Measurements from ENCODE around the gene TNPO1.
"Not testable (repeated sequence)": the region's sequence is repeated elsewhere in the genome, so short reads cannot be mapped to it uniquely, and the experiment has no call there.

TNPO1 gene

GRCh38 chr5:72816284-72817075, at the start of gene TNPO1:
TNPO1 (plus strand) TSS chr5:72816661; CDS start chr5:72816738, 77 bp downstream.
- peak; percentile 76 for DNase-seq

- peak; percentile 61 for DNase-seq
These were observed 49.0 kb upstream of the TNPO1 start for GRCh38 chr5:72767289-72768010.

DNA sequence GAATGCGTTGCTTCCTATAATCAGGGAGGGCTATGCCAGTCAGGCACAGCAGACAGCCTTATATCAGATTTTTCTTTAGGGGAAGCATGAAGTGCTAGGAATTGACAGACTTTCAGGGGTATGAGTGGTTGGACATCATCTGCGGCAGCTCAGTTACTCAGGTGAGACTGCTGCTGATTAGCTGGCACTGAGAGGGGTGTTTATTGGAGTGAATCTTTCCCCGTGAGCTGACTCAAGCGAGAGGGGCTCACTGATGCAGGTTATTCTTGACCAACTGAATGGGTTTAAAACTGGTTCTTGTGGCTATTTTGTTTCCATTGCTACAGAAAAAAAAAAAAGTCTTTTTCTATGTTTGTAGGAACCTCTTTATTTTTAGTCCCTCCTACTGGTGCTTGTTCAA, 46.2 kb upstream of the TNPO1 start:
- no peak for DNase-seq

- no peak for DNase-seq
These were observed 39.8 kb upstream of the TNPO1 start for GRCh38 chr5:72776684-72777083.

DNA sequence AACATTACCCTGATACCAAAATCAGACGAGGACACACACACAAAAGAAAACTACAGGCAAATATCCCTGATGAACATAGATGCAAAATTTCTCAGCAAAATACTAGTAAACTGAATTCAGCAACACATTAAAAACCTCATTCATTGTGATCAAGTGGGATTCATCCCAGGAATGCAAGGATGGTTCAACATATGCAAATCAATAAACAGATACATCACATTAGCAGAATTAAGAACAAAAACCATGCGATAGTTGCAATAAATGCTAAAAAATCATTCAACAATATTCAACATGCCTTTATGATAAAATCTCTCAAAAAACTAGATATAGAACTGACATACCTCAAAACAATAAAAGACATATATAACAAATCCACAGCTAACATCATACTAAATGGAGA, 36.9 kb upstream of the TNPO1 start:
- no peak for DNase-seq

GRCh38 chr5:72783354-72783753, 33.1 kb upstream of the TNPO1 start:
- no peak for DNase-seq

- no peak for DNase-seq
These were observed 32.3 kb upstream of the TNPO1 start for GRCh38 chr5:72784129-72784528.

DNA sequence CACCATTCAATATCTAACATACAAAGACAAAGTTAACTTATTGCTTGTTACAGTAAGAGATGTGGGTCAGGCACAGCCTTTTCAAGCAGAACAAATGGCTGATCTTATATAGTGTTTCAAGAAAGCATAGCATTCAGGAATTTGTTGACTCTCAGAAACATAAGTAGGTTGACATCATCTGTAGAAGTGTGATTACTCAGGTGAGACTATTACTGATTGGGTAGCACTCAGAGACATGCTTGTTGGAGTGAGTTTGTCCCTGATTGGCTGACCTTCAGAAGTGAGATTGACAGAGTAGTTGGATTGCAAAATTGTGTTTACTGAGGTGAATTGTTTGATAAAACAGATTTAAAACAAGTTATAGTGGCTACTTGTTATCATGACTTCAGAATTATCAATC, 30.7 kb upstream of the TNPO1 start:
- DNase-seq, result no peak

- no peak for DNase-seq
These were observed 29.8 kb upstream of the TNPO1 start for GRCh38 chr5:72786676-72787075.

DNA sequence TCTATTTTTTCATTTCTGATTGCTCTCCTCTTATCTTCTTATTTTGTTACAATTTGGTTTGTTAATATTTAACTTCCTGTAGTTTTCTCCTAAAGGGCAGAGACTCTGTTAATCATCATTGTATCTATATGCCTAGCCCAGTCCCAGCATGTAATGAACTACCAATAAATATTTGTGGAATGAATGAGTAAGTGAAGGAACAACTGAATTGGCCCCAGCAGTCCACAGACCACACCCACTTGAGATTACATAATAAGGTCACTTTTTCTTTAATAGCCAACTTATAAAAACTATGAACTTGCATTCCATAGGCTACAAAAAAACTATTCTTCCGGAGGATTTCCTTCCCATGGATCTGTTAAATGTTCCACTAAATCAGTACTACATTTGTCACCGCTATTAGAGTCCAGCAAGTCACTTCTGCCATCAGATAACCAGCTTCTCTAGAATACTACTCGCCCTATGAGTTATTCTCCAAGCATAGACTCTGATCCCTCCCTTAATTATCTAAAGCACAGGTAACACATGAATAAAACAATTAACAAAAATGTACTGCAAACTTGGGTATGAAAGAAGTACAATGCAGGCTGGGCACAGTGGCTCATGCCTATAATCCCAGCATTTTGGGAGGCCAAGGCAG, 27.5 kb upstream of the TNPO1 start:
- DNase-seq, result no peak

DNA sequence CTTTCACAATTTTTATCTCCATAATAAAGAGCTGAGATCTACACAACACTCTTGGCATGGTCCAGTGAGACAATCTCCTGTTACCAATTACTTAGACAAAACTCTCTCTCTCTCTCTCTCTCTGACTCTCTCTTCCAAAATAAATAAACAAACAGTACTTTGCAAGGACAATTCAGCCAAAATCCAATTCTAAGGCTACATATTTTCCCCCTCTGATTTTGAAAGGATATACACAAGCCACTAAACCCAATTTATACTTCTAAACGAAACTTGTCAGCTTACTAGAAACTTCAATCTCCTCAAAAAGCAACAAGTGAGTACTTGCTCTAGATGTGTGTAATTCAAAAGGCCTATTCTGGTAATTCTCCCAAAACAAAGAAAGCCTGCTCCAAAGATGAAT, 26.3 kb upstream of the TNPO1 start:
- DNase-seq, result no peak

DNA sequence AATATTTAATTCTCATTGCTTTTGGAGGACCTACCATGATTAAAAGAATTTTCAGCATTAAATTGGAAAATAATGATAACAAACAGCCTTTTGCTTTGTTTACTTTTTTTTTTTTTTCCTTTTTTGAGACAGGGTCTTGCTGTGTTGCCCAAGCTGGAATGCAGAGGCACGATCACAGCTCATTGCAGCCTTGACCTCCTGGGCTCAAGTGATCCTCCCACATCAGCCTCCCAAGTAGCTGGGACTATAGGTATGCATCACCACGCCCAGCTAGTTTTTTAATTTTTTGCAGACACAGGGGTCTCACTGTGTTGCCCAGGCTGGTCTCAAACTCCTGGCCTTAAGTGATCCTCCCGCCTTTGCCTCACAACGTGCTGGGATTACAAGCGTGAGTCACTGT, 23.8 kb upstream of the TNPO1 start:
- not testable (repeated sequence) for DNase-seq

DNA sequence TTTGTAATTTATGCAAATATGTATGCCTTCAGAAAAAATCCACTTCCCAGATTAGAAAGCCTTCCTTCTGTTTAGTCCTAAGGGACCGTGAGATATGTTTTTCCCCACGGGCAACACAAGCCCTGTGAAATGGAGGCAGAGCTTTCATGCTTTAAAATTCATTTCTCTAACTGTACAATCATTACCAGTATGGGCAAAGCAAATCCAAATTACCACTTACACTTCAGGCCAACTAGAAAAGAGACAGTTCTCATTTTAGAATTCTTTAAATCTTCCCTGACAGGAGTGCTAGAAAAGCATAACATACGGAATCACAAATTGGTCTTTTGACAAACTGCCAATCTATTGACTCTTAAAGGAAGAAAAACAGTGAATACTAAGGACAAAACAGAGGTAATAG, 20.5 kb upstream of the TNPO1 start:
- no peak for DNase-seq

- DNase-seq, result no peak
These were observed 16.7 kb upstream of the TNPO1 start for GRCh38 chr5:72799721-72800120.

DNA sequence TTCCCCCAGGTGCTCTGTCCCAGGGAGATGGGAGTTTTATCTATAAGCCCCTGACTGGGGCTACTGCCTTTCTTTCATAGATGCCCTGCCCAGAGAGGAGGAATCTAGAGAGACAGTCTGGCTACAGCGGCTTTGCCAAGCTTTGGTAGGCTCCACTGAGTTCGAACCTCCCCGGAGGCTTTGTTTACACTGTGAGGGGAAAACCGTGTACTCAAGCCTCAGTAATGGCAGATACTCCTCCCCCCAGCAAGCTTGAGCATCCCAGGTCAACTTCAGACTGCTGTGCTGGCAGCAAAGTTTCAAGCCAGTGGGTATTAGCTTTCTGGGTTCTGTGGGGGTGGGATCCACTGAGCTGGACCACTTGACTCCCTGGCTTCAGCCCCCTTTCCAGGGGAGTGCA, 7.8 kb upstream of the TNPO1 start:
- not testable (repeated sequence) for DNase-seq

- no peak for DNase-seq
These were observed 4.6 kb upstream of the TNPO1 start for GRCh38 chr5:72811849-72812248.

DNA sequence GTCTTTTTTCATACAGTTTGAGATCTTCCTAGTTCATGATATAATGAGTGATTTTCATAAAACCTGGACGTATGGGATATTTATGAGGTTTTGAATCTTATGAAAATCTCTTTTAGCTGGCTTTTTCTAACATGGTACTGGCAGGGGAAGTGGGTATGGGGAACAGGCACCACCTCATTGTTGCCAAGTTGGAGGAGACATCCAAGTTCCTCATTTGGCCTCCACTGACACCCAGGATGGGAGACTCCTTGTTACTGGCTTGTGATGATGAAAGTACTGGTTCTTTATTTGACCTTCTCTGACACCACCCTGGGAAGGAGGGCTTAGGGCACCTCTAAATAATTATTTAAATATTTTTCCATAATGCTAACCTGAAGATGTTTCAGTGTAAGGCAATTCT, 4.0 kb upstream of the TNPO1 start:
- DNase-seq, result no peak

DNA sequence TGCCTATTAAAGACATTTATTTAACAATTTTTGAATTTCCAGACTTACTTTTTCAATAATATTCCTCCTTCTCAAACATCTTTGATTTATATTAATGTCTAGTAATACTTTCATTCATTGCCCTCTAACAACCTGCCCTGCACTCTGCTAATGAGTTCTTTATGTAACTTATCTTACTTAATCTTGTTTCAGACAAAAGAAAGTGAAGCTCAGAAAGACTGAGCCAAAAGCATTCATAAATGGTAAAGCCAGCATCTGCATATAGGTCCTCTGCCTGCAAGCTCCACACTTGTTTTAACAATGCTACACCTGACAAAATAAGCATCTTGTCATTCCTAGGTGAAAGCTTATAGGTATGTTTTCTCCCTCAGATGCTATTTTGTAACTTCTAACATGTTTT, 2.4 kb upstream of the TNPO1 start:
- DNase-seq, result no peak

DNA sequence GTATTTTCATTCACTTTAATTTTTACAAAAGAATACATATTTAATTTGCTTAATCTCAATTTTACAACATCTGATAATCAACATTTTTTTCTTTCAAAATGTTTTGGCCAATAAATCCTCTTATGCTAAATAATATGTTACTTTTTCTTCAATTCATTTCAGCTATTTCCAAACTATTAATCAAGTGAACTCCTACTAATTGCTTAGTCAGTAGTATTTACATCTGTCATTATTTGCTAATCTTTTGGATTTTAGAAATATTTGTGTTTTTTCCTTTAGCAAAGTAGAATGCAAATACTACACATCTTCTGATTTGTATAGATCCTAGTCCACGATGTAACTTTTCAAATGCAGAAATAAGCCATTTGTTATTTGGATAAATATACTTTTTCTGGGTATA, 1.6 kb upstream of the TNPO1 start:
- DNase-seq, result no peak

GRCh38 chr5:72815580-72816283, 729 bp upstream of the TNPO1 start:
- DNase-seq, result peak; percentile 40

DNA sequence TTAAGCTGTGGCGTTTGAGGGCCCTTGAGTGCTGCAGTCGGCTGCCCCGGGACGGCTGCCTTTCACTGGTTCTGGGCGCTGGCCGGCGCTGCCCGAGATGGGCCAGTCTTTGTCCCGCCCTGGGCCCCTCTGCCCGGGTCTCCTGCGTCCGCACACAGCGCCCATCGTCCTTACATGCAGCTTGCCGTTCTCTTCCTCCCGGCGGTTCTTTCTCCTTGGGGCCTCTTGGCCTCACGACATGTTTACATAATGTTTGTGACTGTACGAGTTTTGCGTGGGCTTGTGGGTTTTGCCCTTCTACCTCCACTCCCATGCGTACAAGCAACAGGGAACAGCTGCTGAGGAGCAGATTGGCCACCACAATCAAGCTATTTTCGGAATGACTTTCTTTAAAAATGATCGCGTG, 618 bp downstream of the TNPO1 start:
- DNase-seq, result no peak

GRCh38 chr5:72817671-72818266, 1.3 kb downstream of the TNPO1 start:
- DNase-seq, result no peak
